Measurements from ENCODE around the gene SLC9A9.

- TF ChIP-seq EZH2 (IDR thresholded peaks at IDR 0.05) = no peak
- TF ChIP-seq CTCF (IDR thresholded peaks at IDR 0.05) = no peak
- TF ChIP-seq EZH2phosphoT487 (IDR thresholded peaks at IDR 0.05) = no peak
These were observed 340.3 kb downstream of the SLC9A9 start for GRCh38 chr3:143507735-143508580.

Data from neural progenitor cell (in vitro differentiated cells).